ENCODE data around the gene TEK.
"Not testable (repeated sequence)": the region's sequence is repeated elsewhere in the genome, so short reads cannot be mapped to it uniquely, and the experiment has no call there.

TEK gene

DNA sequence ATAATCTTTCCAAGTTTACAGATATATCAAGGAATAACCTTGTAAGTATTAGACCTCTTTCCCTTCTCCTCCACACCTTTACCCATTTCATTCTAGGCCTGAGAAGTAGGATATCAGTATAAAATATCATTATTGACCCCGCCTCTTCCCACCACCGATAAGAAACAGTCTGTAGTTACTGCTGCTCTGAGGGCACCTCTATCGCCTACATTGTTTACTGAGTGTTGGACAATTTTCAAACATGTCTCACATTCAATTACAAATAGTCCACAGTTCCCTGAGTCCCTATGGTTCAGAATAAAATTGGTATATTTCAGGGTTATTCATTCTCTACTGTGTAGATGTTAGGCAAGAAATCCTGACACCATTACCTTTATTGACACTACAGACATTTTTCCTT, 73.4 kb downstream of the TEK start:
- no peak for DNase-seq

DNA sequence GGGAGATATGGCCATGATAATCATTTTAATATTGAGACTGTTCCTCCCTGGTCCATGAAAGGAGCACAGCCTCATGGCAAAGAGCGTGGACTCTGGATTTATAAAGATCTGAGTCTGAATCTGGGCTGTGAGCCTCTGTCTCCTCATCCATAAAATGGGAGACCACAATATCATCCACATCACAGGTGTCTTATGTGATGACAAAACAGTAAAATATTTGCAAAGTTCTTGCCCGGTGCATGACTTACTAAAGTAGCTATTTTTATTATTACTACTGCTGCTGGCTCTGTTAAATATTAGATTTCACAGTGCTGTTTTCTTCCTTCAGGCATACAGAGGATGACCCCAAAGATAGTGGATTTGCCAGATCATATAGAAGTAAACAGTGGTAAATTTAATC, 74.1 kb downstream of the TEK start:
- no peak for DNase-seq

DNA sequence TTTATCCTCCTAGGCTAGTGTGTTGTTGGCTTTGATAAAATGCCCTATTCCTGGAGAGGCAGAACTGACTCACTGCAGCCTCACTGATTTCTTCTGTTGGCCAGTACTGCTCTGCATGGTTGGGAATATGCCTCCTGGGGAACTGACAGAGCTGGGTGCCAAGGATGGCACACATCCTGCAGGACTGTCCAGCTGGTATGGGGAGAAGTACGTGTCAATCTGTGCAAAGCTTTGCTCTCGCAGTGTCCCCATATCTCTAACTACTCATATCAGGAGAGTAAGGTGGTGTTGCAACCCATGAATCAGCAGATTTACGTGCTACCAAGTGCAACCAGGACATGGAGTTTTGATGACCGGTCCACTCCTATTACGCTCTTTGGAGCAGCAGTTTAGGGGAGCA, 74.7 kb downstream of the TEK start:
- no peak for DNase-seq

DNA sequence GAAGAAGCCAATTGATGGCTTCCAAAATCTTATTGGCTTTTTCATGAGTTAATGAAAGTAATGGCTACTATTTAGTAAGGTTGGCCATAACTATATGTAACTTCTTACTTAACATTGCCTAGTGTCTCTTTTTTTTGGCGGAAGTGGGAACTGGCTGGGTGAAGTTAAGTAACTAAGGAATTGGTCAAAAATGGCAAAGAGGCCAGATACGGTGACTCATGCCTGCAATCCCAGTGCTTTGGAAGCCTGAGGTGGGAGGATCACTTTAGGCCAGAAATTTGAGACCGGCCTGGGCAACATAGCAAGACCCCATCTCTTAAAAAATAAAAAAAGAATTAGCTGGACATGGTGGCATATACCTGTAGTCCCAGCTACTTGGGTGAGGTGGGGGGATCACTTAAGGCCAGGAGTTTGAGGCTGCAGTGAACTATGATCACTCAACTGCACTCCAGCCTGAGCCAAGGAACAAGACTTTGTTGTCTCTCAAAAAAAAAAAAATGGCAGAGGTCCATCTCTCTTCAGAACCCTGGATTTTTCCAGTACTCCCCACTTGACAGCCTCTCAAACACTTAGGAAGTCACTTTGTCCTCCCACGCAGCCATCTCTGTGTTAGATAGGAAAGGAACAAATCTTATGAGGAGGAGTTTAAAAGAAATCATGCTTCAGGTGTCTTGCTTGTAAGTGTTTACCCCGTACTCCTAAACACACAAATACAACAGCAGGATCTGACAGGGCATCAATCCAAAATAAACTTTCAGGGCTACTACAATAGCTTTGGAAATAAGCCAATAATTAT, 75.7 kb downstream of the TEK start:
- no peak for DNase-seq

DNA sequence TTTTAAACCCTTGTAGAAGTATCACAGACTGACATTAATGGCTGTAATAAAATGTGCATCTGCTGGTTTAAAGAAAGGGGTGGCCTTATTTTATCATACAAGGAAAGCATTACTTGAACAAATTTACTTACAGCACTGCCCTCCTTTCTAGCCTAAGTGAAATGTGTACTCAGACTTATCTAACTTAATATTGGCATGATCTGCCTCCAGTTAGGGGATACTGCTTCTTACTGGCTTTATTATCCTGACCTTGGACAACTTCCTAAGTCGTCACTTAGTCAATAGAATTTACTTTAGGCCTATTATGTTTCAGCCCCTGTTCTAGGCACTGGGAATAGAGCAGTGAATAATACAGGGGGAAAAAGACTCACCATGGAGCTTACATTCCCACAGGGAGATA, 79.4 kb downstream of the TEK start:
- no peak for DNase-seq

DNA sequence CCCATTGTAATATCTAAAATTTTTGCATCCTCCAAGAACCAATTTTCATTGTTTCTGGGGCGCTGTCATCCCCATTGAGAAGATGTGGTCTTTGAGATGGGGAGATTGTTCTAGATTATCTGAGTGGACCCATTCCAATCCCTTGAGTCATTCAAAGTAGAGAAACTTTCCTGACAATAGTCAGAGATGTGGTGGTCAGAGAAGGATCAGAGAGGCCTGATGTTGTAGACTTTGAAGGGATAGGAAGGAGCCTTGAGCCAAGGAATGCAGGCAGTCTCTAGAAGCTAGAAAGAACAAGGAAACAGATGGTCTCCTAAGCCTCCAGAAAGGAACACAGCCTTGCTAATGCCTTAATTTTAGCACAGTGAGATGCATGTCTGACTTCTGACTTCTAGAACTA, 80.4 kb downstream of the TEK start:
- DNase-seq: no peak

DNA sequence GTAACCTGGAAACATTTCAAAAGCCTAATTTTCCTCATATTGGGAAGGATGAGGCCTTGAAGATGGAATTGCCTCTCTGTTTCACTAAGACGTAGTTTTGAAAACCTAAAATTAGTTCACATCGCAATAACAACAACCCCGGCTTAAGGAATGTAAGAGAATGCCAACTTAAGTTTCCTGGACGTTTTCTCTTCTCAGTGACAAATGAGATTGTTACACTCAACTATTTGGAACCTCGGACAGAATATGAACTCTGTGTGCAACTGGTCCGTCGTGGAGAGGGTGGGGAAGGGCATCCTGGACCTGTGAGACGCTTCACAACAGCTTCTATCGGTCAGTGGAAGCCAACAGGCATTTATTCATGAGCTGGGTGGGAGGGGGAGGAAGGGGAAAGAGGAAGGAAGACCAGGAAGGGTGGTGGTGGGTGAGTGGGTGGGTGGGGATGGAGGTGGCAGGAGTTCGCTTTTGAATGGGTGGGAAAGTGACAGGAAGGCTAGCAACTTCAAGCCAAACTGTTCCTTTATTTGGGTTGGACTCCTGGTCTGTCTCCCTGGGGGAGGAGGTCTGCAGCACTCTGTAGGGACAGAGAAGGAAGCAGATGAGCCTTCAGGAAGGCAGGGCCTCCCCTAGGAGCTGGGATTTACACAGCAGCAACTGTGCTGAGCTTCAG, 83.4 kb downstream of the TEK start:
- no peak for DNase-seq

DNA sequence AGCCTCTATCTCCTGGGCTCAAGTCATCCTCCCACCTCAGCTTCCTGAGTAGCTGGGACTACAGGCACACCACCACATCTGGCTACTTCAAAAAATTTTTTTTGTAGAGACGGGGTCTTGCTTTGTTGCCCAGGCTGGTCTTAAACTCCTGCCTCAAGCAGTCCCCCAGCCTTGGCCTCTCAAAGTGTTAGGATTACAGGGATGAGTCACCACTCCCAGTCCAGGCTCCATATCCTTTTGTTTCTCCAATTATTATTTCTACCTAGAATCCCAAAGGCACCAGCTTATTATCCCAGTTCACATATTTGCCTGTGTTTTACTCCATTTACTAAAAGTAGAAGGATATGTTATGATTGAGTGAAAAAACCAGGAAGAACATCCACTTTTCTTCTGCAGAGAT, 84.9 kb downstream of the TEK start:
- DNase-seq: no peak

DNA sequence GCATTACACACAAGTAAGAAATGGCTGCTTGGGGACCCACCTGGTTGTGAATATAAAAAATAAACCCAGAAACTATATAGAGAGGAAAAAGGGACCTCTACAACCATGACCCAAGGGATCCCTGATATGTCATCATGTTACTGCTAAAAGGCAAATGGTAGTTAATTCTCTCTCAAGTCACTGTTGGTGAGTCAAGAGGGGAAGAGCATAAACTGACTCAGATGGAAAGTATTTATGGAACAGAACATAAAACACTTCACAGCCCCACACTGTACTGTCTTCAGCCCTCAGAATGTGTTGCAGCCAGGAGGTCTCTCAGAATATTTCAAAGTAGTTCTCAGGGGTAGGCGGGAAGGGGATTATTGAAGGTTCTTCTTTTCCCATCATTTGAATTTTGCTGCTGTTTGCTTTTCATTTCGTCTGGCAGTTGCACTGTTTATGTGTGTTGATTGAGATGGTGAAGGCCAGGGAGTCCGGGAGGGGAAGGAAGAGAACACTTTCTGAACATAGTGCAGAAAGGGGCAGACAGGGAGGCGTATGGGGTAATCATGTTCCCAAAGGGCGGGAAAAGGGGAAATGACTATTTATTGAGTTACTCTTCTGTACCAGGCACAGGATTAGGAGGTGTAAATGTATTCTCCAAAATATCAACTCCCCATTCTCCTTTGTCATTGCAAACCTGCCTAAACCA, 85.5 kb downstream of the TEK start:
- no peak for DNase-seq

DNA sequence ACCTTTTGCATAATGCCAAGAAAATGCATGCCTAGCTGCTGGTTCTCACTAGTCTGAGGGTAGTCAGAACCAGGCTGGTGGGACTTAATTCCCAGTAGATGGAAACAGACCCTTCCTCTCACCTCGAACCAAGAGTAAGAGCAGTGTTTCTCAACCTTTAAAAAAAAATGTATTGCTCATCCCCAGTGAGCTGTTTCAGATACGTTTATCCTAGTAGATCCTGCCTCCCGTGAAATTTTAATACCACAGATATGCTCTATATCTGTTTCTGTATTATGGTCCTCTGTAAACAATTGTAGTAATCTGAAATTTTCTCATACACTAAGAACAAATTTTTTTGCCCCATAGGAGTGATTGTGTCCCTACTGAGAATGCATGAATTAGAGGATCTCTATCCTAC, 86.2 kb downstream of the TEK start:
- no peak for DNase-seq

DNA sequence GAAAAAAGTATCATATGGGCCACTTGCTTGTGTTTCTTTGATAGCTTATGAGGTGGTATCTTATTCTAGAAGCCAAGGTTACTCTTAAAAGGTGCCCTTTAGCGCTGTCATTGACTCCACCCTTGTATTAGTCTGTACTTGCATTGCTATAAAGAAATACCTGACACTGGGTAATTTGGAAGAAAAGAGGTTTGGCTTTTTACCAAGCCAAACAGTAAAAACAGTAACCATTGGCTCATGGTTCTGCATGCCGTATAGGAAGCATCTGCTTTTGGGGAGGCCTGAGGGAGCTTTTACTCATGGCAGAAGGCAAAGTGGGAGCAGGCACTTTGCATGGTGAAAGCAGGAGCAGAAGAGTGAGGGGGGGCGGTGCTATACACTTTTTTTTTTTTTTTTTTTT, 87.4 kb downstream of the TEK start:
- no peak for DNase-seq

DNA sequence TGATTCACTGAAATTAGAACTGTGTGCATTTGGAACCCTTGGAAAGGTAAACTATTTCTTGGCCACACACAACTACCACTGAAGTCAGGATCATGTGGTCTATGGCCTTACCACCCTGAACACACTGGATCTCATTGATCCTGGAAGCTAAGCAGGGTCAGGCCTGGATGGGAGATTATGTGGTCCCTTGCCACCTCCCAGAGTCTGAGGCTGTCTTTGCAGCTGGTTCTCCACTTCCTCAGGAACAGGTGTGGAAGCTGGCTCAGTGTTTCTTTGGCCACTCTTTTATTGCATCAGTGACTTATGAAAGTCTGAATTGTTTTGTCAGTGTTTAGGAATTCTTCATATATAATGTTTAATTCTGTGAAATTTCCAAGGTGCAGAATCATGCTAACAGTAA, 89.2 kb downstream of the TEK start:
- DNase-seq: no peak

DNA sequence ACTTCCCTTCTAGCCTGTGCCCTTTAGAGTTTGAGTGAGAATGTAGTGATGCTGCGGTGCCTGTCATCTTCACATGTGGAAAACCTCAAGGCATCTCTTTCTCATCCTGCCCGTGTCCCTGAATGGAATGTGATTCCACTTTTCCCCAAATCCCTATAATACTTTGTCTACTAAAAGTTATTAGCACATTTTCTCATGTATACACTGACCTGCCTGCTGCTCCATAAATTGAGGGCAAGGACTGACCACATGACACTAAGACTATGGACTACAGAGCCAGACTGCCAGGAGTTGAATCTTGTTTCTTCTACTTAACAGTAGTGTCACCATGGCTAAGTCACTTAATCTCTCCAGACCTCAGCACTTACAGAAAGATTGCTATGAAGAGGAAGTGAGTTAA, 93.0 kb downstream of the TEK start:
- DNase-seq: no peak

DNA sequence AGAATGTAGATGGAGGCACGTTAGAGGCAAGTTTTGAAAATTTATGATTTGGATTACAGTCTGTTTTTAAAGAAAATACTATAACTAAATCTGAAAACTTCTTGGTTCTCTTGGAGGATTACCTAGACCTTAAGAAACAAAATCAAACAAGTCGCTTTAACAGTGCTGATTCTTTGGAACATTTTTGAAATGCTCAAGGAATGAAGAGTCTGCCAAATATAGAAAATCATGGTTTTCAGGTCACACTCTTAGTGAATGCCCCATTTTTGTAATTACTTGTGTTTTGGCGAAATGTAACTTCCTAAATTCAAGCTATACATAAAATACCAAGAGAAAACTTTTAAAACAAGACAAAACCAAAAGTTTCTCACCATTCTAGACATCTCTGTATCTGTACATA, 94.8 kb downstream of the TEK start:
- no peak for DNase-seq

DNA sequence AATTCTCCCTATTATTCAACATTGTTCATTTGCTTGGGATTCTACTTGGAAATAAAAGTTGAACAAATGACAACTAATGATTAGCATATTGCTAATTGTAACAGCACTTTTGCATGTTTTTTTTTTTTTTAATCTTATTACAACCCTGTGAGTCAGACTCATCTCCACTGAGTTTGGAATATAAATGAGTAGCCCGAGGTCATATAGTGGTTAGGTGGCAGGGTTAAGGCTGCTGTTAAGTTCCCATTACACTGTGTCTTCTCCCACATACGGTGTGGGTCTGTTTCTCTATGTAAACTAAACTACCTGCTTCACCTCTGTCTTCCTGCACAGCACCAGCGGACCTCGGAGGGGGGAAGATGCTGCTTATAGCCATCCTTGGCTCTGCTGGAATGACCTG, 95.6 kb downstream of the TEK start:
- DNase-seq: no peak

DNA sequence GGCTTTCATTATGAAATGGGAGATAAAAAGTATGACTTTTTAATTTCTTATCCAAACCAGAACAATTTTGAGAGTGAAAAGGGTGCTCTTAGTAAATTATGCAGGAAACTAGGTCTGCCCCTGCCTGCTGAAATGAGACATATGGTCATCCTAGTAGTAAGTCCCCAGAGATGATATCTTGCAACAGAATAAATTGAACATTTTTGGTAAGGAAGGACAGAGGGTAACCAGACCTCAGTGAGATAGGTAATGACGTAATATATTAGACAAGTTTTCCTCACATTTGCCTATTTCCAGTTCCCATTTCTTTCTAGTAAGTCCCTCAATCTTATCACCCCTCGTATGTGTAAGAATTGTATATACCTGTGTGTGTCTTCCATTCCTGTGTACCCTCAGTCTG, 96.2 kb downstream of the TEK start:
- DNase-seq: no peak

DNA sequence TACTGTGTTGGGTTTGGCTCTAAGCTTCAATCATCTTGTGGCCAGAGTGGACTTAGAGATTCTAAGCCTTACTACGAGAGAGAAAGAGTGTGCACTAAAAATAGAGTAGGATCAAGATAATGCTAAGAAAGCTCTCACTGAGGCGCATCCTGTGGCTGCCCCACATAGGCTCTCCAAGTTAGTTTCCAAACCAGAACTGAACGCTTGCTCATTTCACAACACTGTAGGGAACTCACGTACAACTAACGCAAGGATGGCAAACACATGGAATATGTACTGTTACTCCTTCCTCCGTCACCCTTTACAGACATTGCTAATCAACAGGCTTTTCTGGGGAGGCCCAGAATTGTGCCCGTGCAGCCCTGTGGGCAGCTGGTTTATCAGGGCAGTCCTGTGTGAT, 97.0 kb downstream of the TEK start:
- DNase-seq: no peak

DNA sequence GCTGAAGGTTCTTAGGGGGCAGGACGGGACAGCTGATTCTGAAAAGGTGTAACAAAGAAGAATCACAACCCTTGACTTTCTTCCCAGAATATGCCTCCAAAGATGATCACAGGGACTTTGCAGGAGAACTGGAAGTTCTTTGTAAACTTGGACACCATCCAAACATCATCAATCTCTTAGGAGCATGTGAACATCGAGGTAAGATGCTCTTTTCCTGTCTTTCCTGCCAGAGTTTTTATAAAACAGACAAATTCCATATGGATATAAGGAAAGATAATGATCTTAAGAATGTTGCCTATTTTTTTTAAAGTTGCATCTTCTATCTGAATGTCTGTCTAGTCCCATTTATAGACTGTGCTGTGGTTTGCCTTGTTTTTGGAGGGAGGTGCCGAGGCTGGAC, 100.0 kb downstream of the TEK start:
- no peak for DNase-seq

DNA sequence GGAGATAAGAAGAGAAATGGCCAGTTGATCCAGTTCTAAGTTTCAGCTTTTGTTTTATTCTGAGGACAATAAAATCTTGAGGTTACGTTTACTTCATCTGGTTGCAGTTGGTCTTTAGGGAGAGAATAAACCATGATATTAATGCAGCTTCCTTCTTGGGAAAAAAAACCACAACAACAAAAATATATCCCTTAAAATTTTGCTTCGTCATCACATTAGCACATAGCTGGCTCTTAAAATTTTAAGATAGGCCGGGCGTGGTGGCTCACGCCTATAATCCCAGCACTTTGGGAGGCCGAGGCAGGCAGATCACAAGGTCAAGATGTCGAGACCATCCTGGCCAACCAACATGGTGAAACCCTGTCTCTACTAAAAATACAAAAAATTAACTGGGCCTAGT, 101.6 kb downstream of the TEK start:
- DNase-seq: no peak

DNA sequence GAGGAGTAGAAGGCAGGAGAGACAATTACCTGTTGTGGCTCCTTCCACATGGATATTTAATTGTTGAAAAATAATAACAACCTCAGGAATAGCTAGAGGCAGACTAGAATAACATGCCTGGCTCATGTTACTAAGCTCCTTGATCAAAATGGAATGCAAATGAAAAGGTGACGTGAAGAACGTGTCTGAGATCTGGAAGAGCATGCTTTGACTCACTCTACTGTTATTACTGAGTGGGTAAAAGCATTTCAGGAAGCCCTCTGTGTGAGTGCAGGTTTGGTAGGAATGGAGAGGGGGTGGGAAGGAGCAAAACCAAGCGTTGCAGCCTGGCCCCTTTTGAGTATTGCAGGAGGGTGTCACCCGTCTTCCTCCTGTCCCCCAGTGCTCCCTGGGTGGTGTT, 103.2 kb downstream of the TEK start:
- DNase-seq: no peak

DNA sequence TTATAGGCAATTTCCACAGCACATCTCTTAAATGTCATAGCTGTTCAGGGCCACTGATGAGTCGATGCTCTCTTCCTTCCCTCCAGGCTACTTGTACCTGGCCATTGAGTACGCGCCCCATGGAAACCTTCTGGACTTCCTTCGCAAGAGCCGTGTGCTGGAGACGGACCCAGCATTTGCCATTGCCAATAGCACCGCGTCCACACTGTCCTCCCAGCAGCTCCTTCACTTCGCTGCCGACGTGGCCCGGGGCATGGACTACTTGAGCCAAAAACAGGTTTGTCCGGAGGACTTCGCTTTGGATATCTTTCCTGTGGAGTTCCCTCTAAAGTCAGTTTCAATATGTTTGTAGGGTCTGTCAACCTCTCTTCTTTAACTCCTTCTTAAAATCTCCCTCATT, 103.6 kb downstream of the TEK start:
- DNase-seq: no peak

DNA sequence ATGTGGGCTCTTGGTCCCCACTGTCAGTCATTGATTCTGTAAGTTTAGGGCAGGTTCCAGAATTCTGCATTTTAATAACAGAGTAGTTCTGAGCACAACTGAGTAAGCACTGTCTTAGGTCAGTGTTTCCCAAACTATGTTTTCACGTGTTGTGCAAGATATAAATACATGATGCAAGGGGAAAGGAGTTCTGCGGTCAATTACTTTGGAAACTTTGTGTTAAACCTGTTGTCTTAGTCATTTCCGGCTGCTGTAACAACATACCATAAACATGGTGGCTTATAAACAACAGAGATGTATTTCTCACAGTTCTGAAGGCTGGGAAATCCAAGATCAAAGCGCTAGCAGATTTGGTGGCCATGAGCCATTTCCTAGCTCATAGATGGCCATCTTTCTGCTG, 118.2 kb downstream of the TEK start:
- DNase-seq: no peak

DNA sequence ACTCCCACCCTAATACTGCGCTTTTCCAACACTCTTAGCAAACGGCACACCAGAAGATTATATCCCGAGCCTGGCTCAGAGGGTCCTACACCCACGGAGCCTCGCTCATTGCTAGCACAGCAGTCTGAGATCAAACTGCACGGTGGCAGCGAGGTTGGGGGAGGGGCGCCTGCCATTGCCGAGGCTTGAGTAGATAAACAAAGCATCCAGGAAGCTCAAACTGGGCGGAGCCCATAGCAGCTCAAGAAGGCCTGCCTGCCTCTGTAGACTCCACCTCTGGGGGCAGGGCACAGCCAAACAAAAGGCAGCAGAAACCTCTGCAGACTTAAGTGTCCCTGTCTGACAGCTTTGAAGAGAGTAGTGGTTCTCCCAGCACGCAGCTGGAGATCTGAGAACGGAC, 130.6 kb downstream of the TEK start:
- DNase-seq: not testable (repeated sequence)

DNA sequence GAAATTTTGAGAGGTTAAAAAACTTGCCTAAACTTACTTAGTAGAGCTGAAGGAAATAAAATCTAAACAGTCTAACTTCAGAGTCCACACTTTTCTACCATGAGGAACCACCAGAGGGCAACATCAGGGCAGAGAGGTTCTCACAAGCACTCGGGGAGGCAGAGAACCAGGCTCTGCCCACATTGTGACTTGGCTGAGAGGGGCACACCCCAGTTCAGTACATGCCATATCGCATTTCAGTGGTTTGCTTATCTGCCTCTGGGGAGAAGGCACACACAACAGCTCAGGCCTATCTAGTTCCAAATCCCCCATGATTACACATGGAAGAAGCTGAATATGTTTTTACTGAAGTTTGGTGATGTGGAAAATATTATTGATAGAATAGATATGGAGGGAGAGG, 138.7 kb downstream of the TEK start:
- no peak for DNase-seq
